GM21526 (cell line): Measurements from ENCODE around the gene STH.
"Not testable (repeated sequence)": the region's sequence is repeated elsewhere in the genome, so short reads cannot be mapped to it uniquely, and the experiment has no call there.

Experiments used
- ATAC-seq: cut with Tn5 transposase; IDR thresholded peaks from one replicate; pipeline ENCODE4 v1.9.1; 2021; ENCODE audit warnings: moderate library complexity; ENCODE audit not compliant: unreplicated experiment, low FRiP score

Gene STH

DNA sequence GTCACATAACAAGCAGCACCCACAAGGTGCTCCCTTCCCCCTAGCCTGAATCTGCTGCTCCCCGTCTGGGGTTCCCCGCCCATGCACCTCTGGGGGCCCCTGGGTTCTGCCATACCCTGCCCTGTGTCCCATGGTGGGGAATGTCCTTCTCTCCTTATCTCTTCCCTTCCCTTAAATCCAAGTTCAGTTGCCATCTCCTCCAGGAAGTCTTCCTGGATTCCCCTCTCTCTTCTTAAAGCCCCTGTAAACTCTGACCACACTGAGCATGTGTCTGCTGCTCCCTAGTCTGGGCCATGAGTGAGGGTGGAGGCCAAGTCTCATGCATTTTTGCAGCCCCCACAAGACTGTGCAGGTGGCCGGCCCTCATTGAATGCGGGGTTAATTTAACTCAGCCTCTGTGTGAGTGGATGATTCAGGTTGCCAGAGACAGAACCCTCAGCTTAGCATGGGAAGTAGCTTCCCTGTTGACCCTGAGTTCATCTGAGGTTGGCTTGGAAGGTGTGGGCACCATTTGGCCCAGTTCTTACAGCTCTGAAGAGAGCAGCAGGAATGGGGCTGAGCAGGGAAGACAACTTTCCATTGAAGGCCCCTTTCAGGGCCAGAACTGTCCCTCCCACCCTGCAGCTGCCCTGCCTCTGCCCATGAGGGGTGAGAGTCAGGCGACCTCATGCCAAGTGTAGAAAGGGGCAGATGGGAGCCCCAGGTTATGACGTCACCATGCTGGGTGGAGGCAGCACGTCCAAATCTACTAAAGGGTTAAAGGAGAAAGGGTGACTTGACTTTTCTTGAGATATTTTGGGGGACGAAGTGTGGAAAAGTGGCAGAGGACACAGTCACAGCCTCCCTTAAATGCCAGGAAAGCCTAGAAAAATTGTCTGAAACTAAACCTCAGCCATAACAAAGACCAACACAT is at the start of gene STH:
Gene STH, plus strand, starts transcription at position 264 of the 913 bp plus-strand sequence. Its CDS starts 30 bp downstream, at position 294.
- no peak for ATAC-seq

- ATAC-seq, result no peak
Measured at GRCh38 chr17:45949755-45950320, 49.2 kb upstream of the STH start.

GRCh38 chr17:45950888-45951287 is 48.2 kb upstream of the STH start:
- no peak for ATAC-seq

- ATAC-seq, result no peak
Measured at GRCh38 chr17:45951403-45951802, 47.6 kb upstream of the STH start.

GRCh38 chr17:45951941-45952340 is 47.1 kb upstream of the STH start:
- no peak for ATAC-seq

- ATAC-seq, result no peak
Measured at GRCh38 chr17:45952814-45953320, 46.2 kb upstream of the STH start.

DNA sequence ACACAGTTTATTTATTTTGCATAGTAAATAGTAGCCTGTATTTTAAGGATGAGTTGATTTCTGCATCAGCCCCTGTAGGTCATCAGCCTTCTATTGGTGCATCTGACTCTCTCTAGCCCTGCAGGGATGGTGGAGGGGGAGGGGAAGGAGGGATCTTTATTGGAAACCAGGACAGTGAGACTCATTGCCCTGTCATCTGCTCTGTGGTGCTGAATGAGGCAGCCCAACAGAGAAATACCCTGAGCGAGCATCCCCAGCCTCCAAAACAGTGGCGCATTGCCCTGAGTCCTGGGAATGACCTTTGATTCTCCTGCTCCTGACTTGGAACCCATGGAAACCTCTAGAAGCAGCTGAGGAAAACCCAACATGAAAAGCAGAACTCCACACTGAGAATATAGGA is 45.5 kb upstream of the STH start:
- ATAC-seq, result no peak

DNA sequence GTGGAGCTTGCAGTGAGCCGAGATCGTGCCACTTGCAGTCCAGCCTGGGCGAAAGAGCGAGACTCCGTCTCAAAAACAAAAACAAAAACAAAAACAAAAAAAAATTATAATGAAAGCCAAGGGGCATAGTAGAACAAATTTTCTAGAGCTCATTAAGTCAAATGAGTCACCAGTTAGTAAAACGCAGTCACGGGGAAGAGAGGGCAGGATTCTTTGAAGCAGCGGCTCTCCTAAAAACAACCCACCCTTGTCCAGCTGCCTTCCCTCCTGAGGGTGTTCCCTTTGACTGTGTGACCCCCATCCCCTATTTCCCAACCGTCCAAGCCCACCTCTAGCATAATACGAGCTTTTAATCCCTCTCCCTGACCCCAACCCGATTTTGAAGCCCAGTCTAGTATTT is 44.1 kb upstream of the STH start:
- ATAC-seq, result no peak

DNA sequence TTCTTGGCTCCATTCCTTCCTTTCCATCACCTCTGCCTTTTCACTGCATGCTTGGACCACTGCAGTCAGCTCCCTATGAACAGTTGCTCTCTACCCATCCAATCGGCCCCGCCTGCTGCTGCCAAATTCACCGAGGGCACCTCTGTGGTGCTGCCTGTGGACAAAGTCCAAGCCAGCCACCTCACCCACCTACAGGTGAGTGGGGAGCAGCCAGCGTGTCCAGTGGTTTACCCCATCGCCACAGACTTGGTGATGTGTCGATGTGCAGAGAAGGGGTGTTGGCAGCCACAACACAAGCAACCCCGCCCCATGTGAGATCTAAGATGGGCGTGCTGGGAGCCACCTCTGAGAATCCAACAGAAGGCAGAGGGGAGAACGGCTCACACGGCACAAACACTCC is 43.7 kb upstream of the STH start:
- no peak for ATAC-seq

GRCh38 chr17:45956090-45956489 is 43.0 kb upstream of the STH start:
- no peak for ATAC-seq

DNA sequence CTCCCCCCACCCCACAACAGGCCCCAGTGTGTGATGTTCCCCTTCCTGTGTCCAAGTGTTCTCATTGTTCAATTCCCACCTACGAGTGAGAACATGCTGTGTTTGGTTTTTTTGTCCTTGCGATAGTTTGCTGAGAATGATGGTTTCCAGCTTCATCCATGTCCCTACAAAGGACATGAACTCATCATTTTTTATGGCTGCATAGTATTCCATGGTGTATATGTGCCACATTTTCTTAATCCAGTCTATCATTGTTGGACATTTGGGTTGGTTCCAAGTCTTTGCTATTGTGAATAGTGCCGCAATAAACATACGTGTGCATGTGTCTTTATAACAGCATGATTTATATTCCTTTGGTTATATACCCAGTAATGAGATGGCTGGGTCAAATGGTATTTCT is 42.3 kb upstream of the STH start:
- not testable (repeated sequence) for ATAC-seq

DNA sequence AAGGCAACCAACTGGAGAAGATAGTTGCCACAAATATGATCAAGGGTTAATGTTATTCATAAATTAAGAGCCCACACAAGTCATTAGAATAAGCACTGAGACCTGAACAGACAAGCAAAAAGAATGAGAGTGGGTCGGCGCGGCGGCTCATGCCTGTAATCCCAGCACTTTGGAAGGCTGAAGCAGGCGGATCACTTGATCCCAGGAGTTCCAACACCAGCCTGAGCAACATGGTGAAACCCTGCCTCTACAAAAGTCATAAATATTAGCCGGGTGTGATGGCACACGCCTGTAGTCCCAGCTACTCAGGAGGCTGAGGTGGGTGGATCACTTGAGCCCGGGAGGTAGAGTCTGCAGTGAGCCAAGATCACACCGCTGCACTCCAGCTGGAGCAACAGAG is 40.7 kb upstream of the STH start:
- ATAC-seq, result no peak

DNA sequence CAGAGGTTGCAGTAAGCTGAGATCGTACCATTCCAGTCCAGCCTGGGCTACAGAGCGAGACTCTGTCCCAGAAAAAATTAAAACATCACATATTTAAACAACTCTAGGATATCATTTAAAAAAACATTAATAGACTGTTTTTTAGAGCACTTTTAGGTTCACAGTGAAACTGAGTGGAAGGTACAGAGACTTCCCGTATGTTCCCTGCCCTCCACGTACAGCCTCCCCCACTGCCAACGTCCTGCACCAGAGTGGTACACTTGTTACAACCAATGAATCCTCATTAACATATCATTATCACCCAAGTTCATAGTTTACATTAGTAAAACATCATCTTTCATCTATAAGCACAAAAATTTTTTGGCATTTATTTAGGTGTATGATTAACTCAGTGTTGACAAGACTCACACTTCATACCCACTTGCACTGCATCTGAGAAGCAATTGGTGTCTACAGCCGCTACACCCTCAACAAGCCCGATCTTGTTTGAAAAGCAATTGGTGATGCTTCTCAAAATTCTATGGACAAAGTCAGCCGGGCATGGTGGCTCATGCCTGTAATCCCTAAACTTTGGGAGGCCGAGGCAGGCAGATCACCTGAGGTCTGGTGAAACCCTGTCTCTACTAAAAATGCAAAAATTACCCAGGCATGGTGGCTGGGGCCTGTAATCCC is 39.9 kb upstream of the STH start:
- no peak for ATAC-seq

DNA sequence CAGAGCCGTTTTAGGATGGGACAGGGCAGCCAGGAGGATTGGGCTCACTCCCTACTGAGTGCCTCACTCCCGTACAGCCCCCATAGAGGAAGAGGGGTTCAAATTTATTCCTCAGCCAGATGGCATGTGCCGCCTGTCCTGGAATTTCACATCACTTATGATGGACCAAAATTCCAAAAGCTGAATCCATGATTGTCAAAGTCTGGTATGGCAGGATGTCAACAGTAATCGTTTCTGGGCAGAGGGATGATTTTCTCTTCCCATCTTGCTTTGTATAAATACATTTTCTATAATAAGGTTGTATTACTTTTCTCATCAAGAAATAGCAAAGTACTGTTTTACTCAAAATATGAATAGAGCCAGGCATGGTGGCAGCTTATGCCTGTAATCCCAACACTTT is 38.7 kb upstream of the STH start:
- no peak for ATAC-seq

- no peak for ATAC-seq
Measured at GRCh38 chr17:45961206-45961605, 37.8 kb upstream of the STH start.

- no peak for ATAC-seq
Measured at GRCh38 chr17:45962221-45962972, 36.7 kb upstream of the STH start.

- ATAC-seq, result no peak
Measured at GRCh38 chr17:45963283-45963682, 35.8 kb upstream of the STH start.

DNA sequence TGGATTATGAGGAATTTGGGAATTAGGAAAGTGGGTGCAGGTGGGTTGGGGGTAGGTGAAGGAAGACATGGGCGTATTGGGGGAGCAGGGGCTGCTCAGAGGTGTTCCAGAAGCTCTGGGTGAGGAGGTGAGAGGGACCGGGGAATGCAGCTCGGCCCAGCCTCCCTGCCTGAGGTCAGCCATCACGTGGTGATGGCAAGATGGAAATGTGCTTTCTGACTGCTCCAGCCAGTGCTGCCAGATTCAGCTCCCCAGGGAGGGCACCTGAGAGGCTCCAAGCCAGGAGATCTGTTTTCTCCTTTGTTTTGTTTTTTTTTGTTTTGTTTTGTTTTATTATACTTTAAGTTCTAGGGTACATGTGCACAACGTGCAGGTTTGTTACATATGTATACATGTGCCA is 35.2 kb upstream of the STH start:
- no peak for ATAC-seq

DNA sequence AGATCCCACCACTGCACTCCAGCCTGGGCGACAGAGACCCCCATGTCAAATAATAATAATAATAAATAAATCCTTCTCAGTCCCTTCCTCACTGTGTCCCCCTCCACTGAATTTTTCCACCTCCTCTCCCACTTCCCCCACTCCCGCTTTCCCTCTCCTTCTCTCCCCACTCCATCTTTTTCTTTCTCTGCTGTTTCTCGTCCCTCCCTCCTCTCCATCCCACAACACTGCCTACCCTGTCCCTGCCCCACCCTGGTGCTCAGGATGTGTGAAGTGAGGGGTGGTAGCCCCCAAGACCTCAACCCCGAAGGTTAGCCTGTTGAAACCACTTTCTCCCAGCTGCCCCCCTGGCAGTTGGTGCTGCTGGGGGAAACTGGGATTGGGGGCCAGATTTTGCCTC is 34.4 kb upstream of the STH start:
- ATAC-seq, result no peak

GRCh38 chr17:45965812-45966211 is 33.2 kb upstream of the STH start:
- no peak for ATAC-seq
